HG03342 (cell line): ENCODE data around the gene TMEM167A.

Experiments used
- ATAC-seq: cut with Tn5 transposase; IDR thresholded peaks from one replicate; pipeline ENCODE4 v1.9.1; 2021; ENCODE audit warnings: mild to moderate bottlenecking, moderate library complexity; ENCODE audit not compliant: unreplicated experiment

The TMEM167A gene

GRCh38 chr5:83036991-83037575 lies 40.1 kb downstream of the TMEM167A start:
- no peak for ATAC-seq

GRCh38 chr5:83035373-83036100 lies 41.7 kb downstream of the TMEM167A start:
- ATAC-seq: no peak

- no peak for ATAC-seq
Observed at GRCh38 chr5:83034528-83035207, 42.5 kb downstream of the TMEM167A start.

GRCh38 chr5:83034036-83034435 lies 43.2 kb downstream of the TMEM167A start:
- no peak for ATAC-seq

GRCh38 chr5:83031381-83031780 lies 45.8 kb downstream of the TMEM167A start:
- no peak for ATAC-seq

- no peak for ATAC-seq
Observed at GRCh38 chr5:83029912-83030311, 47.3 kb downstream of the TMEM167A start.

- ATAC-seq: peak; percentile 87
Observed at GRCh38 chr5:83026930-83027687, 50.1 kb downstream of the TMEM167A start.

- ATAC-seq: peak; percentile 39
Observed at GRCh38 chr5:83026516-83026915, 50.7 kb downstream of the TMEM167A start.

- no peak for ATAC-seq
Observed at GRCh38 chr5:83025690-83026478, 51.3 kb downstream of the TMEM167A start.

- no peak for ATAC-seq
Observed at GRCh38 chr5:83022334-83022733, 54.9 kb downstream of the TMEM167A start.

GRCh38 chr5:83015676-83016075 lies 61.5 kb downstream of the TMEM167A start:
- no peak for ATAC-seq

GRCh38 chr5:83011985-83012384 lies 65.2 kb downstream of the TMEM167A start:
- peak; percentile 100 for ATAC-seq

- no peak for ATAC-seq
Observed at GRCh38 chr5:83009408-83009807, 67.8 kb downstream of the TMEM167A start.

GRCh38 chr5:83007755-83008154 lies 69.4 kb downstream of the TMEM167A start:
- no peak for ATAC-seq

- no peak for ATAC-seq
Observed at GRCh38 chr5:83006683-83007283, 70.4 kb downstream of the TMEM167A start.

- ATAC-seq: no peak
Observed at GRCh38 chr5:83003791-83004190, 73.4 kb downstream of the TMEM167A start.
